HEK293 (cell line): ENCODE measurements around the gene BDKRB1.

Source experiments
- CTCF ChIA-PET: fragments of 350-600 bp; formaldehyde crosslinking; extraction: SDS; loops from one replicate; lab custom pipeline; 2021; ENCODE audit warnings: antibody characterized with exemption; lab: Yijun Ruan, JAX
- POLR2A ChIA-PET: fragments of 300-600 bp; formaldehyde crosslinking; extraction: SDS; loops from one replicate; lab custom pipeline; 2020; ENCODE audit warnings: antibody characterized with exemption, inconsistent platforms; lab: Yijun Ruan, JAX
- H3K27ac ChIP-seq: fragments of 200-500 bp; sonication (Bioruptor generic); 2 replicates; pipeline ENCODE4 v1.5.1; 2014; ENCODE audit warnings: low read depth, low read length, control low read depth, inconsistent platforms; ENCODE audit errors: extremely low read depth
- H3K36me3 ChIP-seq, 2 experiments: fragments of 200-500 bp in 1 of 2; sonication (Bioruptor generic) in 1 of 2; 1 replicate in 1 of 2; 2 replicates in 1 of 2; pipeline ENCODE4 v1.5.1; 2014 to 2017; ENCODE audit warnings: inconsistent platforms in 2 of 2, low read length in 2 of 2; ENCODE audit not compliant: control insufficient read depth in 2 of 2, insufficient read depth in 1 of 2
- H3K4me1 ChIP-seq: fragments of 200-500 bp; sonication (Bioruptor generic); 2 replicates; pipeline ENCODE4 v1.5.1; 2014; ENCODE audit warnings: mild to moderate bottlenecking, low read length, inconsistent platforms; ENCODE audit not compliant: control insufficient read depth, insufficient read depth
- H3K4me3 ChIP-seq: 2 replicates; pipeline ENCODE4 v1.5.1; 2011; ENCODE audit warnings: low read depth, mild to moderate bottlenecking, control low read depth, low read length, moderate library complexity
- H3K9me3 ChIP-seq: fragments of 200-500 bp; sonication (Bioruptor generic); 2 replicates; pipeline ENCODE4 v1.5.1; 2014; ENCODE audit warnings: low read depth, low read length, inconsistent platforms; ENCODE audit not compliant: control insufficient read depth, insufficient read depth
- HOXA7 ChIP-seq: sonication (generic); formaldehyde crosslinking; IDR thresholded peaks from 2 replicates; pipeline ENCODE4 v1.8.1; 2022; ENCODE audit warnings: missing genetic modification reagents, borderline replicate concordance
- HOXC10 ChIP-seq: sonication (generic); formaldehyde crosslinking; IDR thresholded peaks from 2 replicates; pipeline ENCODE4 v1.8.1; 2023; ENCODE audit warnings: mild to moderate bottlenecking, missing genetic modification reagents
- MZF1 ChIP-seq: fragments of 450-650 bp; formaldehyde crosslinking; IDR thresholded peaks from 2 replicates; pipeline ENCODE4 v1.5.1; 2017; ENCODE audit warnings: missing biosample characterization, missing genetic modification characterization, borderline replicate concordance
- OVOL3 ChIP-seq: fragments of 450-650 bp; formaldehyde crosslinking; IDR thresholded peaks from 2 replicates; pipeline ENCODE4 v1.5.1; 2016; ENCODE audit warnings: missing biosample characterization, missing genetic modification characterization
- PRDM2 ChIP-seq: fragments of 450-650 bp; formaldehyde crosslinking; IDR thresholded peaks from 2 replicates; pipeline ENCODE4 v1.5.1; 2016; ENCODE audit warnings: missing biosample characterization, missing genetic modification characterization, borderline replicate concordance
- SP2 ChIP-seq: fragments of 450-650 bp; formaldehyde crosslinking; IDR thresholded peaks from 2 replicates; pipeline ENCODE4 v1.5.1; 2016; ENCODE audit warnings: missing biosample characterization, missing genetic modification characterization
- ZEB2 ChIP-seq: fragments of 450-650 bp; formaldehyde crosslinking; IDR thresholded peaks from 2 replicates; pipeline ENCODE4 v1.5.1; 2016; ENCODE audit warnings: missing biosample characterization, missing genetic modification characterization
- ZIC2 ChIP-seq: fragments of 450-650 bp; formaldehyde crosslinking; IDR thresholded peaks from 2 replicates; pipeline ENCODE4 v1.5.1; 2016; ENCODE audit warnings: missing biosample characterization, missing genetic modification characterization
- ZNF214 ChIP-seq: fragments of 450-650 bp; formaldehyde crosslinking; IDR thresholded peaks from 2 replicates; pipeline ENCODE4 v1.5.1; 2017; ENCODE audit warnings: missing biosample characterization, mild to moderate bottlenecking, missing genetic modification characterization, borderline replicate concordance
- ZNF292 ChIP-seq: fragments of 450-650 bp; formaldehyde crosslinking; IDR thresholded peaks from 2 replicates; pipeline ENCODE4 v1.5.1; 2016; ENCODE audit warnings: low read depth, missing biosample characterization, missing genetic modification characterization, borderline replicate concordance
- ZNF514 ChIP-seq: fragments of 450-650 bp; formaldehyde crosslinking; IDR thresholded peaks from 2 replicates; pipeline ENCODE4 v1.5.1; 2016; ENCODE audit warnings: missing biosample characterization, missing genetic modification characterization
- ZNF518A ChIP-seq: fragments of 450-650 bp; formaldehyde crosslinking; conservative IDR thresholded peaks from 2 replicates; pipeline ENCODE4 v1.5.1; 2016; ENCODE audit warnings: low read depth, missing biosample characterization, missing genetic modification characterization
- ZNF626 ChIP-seq: fragments of 450-650 bp; sonication (Bioruptor Pico); formaldehyde crosslinking; IDR thresholded peaks from 2 replicates; pipeline ENCODE4 v1.5.1; 2018; ENCODE audit warnings: missing biosample characterization, missing genetic modification characterization, inconsistent platforms
- ZNF654 ChIP-seq: fragments of 450-650 bp; formaldehyde crosslinking; IDR thresholded peaks from 2 replicates; pipeline ENCODE4 v1.5.1; 2016; ENCODE audit warnings: low read depth, missing biosample characterization, missing genetic modification characterization
- TF ChIP-seq, protein P1 (sequence below): fragments of 450-650 bp; formaldehyde crosslinking; IDR thresholded peaks from 2 replicates; pipeline ENCODE4 v1.5.1; 2017; ENCODE audit warnings: missing biosample characterization, missing genetic modification characterization

The BDKRB1 gene

DNA sequence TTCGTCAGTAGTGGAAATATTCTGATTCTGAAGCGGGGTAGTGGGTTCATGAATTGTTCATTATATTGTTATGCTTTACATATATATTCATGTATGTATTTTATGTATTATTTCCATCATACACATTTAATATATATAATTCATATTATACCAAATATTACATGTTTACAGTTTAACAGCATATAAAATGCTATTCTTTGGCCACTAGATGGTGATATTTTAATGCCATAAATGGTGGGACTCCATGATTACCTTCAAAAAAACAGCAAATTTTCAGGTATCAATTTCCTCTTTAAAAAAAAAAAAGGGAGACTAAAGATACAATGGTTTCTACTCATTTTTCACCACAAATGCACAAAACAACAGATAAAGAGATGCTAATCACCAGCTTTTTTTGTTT, 41.0 kb downstream of the BDKRB1 start:
- H3K4me1 ChIP-seq, result no peaks in the 10 kb centered on the region
- peaks cover 7 to 43% of the 10 kb centered on the region in 2 experiments for H3K36me3 ChIP-seq
- H3K4me3 ChIP-seq, result no peak overlapping the region
- TF ChIP-seq ZNF626 (tag by site-specific recombination) (no peak), ZNF654 (peak; percentile 74), OVOL3 (no peak), ZNF214 (tag by site-specific recombination) (no peak)
- TF ChIP-seq, protein P1, sequence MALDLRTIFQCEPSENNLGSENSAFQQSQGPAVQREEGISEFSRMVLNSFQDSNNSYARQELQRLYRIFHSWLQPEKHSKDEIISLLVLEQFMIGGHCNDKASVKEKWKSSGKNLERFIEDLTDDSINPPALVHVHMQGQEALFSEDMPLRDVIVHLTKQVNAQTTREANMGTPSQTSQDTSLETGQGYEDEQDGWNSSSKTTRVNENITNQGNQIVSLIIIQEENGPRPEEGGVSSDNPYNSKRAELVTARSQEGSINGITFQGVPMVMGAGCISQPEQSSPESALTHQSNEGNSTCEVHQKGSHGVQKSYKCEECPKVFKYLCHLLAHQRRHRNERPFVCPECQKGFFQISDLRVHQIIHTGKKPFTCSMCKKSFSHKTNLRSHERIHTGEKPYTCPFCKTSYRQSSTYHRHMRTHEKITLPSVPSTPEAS (tag by site-specific recombination), result no peak
- TF ChIP-seq, all 188 proteins: peak for 1
- ChIA-PET POLR2A (no interaction called here), CTCF (interaction anchor here (0.7 to 1.7 kb wide), 12 partner anchors 12 to 196 kb away, joined by 3 to 7 read pairs (median 3); no protein-coding TSS in a partner anchor)
- no peaks in the 10 kb centered on the region for H3K9me3 ChIP-seq
- H3K27ac ChIP-seq, result no peak overlapping the region

- TF ChIP-seq ZIC2 (tag by site-specific recombination) (no peak), HOXC10 (CRISPR knock-in tag) (no peak), ZNF292 (tag by site-specific recombination) (no peak), MZF1 (tag by site-specific recombination) (no peak), SP2 (tag by site-specific recombination) (no peak), ZNF514 (tag by site-specific recombination) (no peak)
- ChIA-PET CTCF (interaction anchor here (0.6 to 1.6 kb wide), 13 partner anchors 10 to 199 kb away, joined by 3 to 5 read pairs (median 3); no protein-coding TSS in a partner anchor), POLR2A (no interaction called here)
- Histone ChIP-seq H3K4me1 (no peaks in the 10 kb centered on the region), H3K4me3 (no peak overlapping the region), H3K9me3 (no peaks in the 10 kb centered on the region), H3K36me3 (peaks cover 8 to 48% of the 10 kb centered on the region in 2 experiments), H3K27ac (no peak overlapping the region)
Measured at GRCh38 chr14:96297997-96298515, 42.0 kb downstream of the BDKRB1 start.

- ChIA-PET CTCF (interaction anchor here (1.4 kb wide), 1 partner anchor 124 kb away, joined by 5 read pairs; no protein-coding TSS in a partner anchor), POLR2A (no interaction called here)
- Histone ChIP-seq H3K4me3 (no peak overlapping the region), H3K27ac (no peak overlapping the region), H3K4me1 (no peaks in the 10 kb centered on the region), H3K36me3 (peaks cover 8 to 54% of the 10 kb centered on the region in 2 experiments), H3K9me3 (no peaks in the 10 kb centered on the region)
- TF ChIP-seq HOXA7 (CRISPR knock-in tag), result no peak
- no peak for TF ChIP-seq ZNF514 (tag by site-specific recombination)
Measured at GRCh38 chr14:96299441-96299840, 43.4 kb downstream of the BDKRB1 start.

- CTCF ChIA-PET, result interaction anchor here (0.6 to 1.2 kb wide), 2 partner anchors 12 to 27 kb away, joined by 3 read pairs; no protein-coding TSS in a partner anchor
- no peaks in the 10 kb centered on the region for H3K9me3 ChIP-seq
- H3K27ac ChIP-seq, result no peak overlapping the region
- peaks cover 15 to 64% of the 10 kb centered on the region in 2 experiments for H3K36me3 ChIP-seq
- H3K4me3 ChIP-seq, result no peak overlapping the region
- H3K4me1 ChIP-seq, result no peaks in the 10 kb centered on the region
- POLR2A ChIA-PET, result no interaction called here
- TF ChIP-seq ZEB2 (no peak), PRDM2 (tag by site-specific recombination) (no peak), ZNF626 (tag by site-specific recombination) (no peak), ZNF518A (tag by site-specific recombination) (no peak)
Measured at GRCh38 chr14:96303981-96304380, 48.0 kb downstream of the BDKRB1 start.
